ENCODE results near the gene TSPAN31.

- no peak for TF ChIP-seq CTCF (IDR thresholded peaks at IDR 0.05)
- TF ChIP-seq POLR2A (IDR thresholded peaks at IDR 0.05): no peak
- TF ChIP-seq POLR2AphosphoS5 (IDR thresholded peaks at IDR 0.05): no peak
Measured at GRCh38 chr12:57738661-57739237, 6.1 kb upstream of the TSPAN31 start, which contains the start of gene AGAP2.

Measured in gastroesophageal sphincter (tissue), 3 donors.